A673 (cell line): Measurements from ENCODE around the gene OR7A10.

Experiments
- CTCF ChIP-seq: fragments of 300-800, 200-600 bp; sonication (generic); conservative IDR thresholded peaks from 2 replicates; pipeline ENCODE4 v1.5.1; 2017; ENCODE audit warnings: low read depth, mild to moderate bottlenecking, antibody characterized with exemption, low read length, moderate library complexity, mixed read lengths
- EZH2 ChIP-seq: fragments of 200-600 bp; sonication (generic); IDR thresholded peaks from 2 replicates; pipeline ENCODE4 v1.6.1; 2017; ENCODE audit warnings: borderline replicate concordance, low read depth, mild to moderate bottlenecking, mixed read lengths, antibody characterized with exemption, low read length; ENCODE audit not compliant: poor library complexity, severe bottlenecking

- TF ChIP-seq CTCF, result no peak
- no peak for TF ChIP-seq EZH2
Measured at GRCh38 chr19:14798760-14799159, 50.0 kb downstream of the OR7A10 start.
